Measurements from ENCODE around the gene MFAP3. TPM values are rescaled to one million over a fixed set of nuclear protein-coding genes. Genes with fewer than 3 reads are reported as not detected.

The MFAP3 gene
- total RNA-seq, 1 experiment from 2014 or later: 48.8 TPM

DNA sequence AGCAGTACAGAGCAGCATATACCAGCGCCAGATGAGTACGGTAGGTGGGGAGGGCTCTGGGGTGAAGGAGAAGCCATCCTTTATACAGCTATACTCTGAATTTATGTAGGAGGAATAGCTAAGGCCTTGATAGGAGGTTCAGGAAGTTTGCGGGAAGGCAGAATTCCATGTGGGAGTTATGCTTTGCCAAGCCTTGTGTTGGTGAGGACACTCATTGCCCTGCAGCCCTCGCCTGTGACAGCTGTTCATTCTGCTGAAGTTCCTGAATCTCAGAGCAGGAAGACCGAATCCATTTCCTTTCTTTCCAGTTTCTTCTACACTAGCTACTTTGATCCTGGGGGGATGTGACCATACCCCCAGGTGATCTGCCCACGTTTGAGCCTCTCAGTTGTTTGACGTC, 7.7 kb downstream of the MFAP3 start:
- no peak overlapping the region for H3K27ac Mint-ChIP-seq (ENCODE audit: low read depth, unreplicated experiment)
- no TSS peak for BruUV-seq (replicated peaks)
- H3K4me3 Mint-ChIP-seq (ENCODE audit: unreplicated experiment): no peak overlapping the region
- TF ChIP-seq, protein P1, sequence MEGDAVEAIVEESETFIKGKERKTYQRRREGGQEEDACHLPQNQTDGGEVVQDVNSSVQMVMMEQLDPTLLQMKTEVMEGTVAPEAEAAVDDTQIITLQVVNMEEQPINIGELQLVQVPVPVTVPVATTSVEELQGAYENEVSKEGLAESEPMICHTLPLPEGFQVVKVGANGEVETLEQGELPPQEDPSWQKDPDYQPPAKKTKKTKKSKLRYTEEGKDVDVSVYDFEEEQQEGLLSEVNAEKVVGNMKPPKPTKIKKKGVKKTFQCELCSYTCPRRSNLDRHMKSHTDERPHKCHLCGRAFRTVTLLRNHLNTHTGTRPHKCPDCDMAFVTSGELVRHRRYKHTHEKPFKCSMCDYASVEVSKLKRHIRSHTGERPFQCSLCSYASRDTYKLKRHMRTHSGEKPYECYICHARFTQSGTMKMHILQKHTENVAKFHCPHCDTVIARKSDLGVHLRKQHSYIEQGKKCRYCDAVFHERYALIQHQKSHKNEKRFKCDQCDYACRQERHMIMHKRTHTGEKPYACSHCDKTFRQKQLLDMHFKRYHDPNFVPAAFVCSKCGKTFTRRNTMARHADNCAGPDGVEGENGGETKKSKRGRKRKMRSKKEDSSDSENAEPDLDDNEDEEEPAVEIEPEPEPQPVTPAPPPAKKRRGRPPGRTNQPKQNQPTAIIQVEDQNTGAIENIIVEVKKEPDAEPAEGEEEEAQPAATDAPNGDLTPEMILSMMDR (IDR thresholded peaks at IDR 0.05; ENCODE audit: unreplicated experiment): no peak
- POLR2A ChIA-PET: interaction anchor here (4.5 kb wide), 1 partner anchor 8 kb away, joined by 34 read pairs; the partner anchor contains the start of genes FAM114A2 and MFAP3
- H3K4me1 Mint-ChIP-seq (ENCODE audit: insufficient read depth, unreplicated experiment): peaks cover 26% of the 10 kb centered on the region
- intact Hi-C loops (cut with micrococcal nuclease): no loop called here
- CTCF ChIA-PET: interaction anchor here (0.6 to 2.4 kb wide), 3 partner anchors 26 to 494 kb away, joined by 4 to 9 read pairs (median 6); no protein-coding TSS in a partner anchor
- H3K36me3 Mint-ChIP-seq (ENCODE audit: insufficient read depth, unreplicated experiment): peaks cover 46% of the 10 kb centered on the region
- DNase-seq (ENCODE audit: unreplicated experiment): no peak
- no peaks in the 10 kb centered on the region for H3K9me3 Mint-ChIP-seq (ENCODE audit: unreplicated experiment)
- H3K27me3 Mint-ChIP-seq (ENCODE audit: insufficient read depth, unreplicated experiment): no peaks in the 10 kb centered on the region

DNA sequence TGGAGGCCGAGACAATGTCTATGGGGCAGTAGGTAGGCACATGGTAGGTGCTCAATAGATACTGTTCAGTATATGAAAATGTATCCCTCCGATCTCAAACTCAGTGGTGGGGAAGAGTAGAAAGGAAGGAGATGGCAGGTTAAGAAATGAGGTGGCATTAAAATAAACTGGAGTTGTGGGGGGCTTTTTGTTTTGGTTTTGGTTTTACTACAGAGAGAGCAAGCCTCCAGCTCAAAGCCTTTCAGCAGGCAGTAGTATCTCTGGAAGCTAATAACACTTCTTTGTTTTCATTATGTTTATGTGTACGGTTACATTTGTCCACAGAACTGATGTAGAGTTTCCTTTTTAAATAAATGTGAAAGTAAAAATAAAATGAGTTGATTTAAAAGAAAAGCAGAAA, 8.6 kb downstream of the MFAP3 start:
- H3K27me3 Mint-ChIP-seq (ENCODE audit: insufficient read depth, unreplicated experiment): no peaks in the 10 kb centered on the region
- H3K36me3 Mint-ChIP-seq (ENCODE audit: insufficient read depth, unreplicated experiment): peaks cover 54% of the 10 kb centered on the region
- POLR2A ChIA-PET: interaction anchor here (4.5 kb wide), 1 partner anchor 8 kb away, joined by 34 read pairs; the partner anchor contains the start of genes FAM114A2 and MFAP3
- peaks cover 17% of the 10 kb centered on the region for H3K4me1 Mint-ChIP-seq (ENCODE audit: insufficient read depth, unreplicated experiment)
- no TSS peak for BruUV-seq (replicated peaks)
- H3K4me3 Mint-ChIP-seq (ENCODE audit: unreplicated experiment): no peak overlapping the region
- TF ChIP-seq, protein P1 (IDR thresholded peaks at IDR 0.05; ENCODE audit: unreplicated experiment): no peak
- CTCF ChIA-PET: interaction anchor here (0.5 to 9.3 kb wide), 5 partner anchors 25 to 560 kb away, joined by 4 to 53 read pairs (median 4); no protein-coding TSS in a partner anchor
- no peak overlapping the region for H3K27ac Mint-ChIP-seq (ENCODE audit: low read depth, unreplicated experiment)
- DNase-seq (ENCODE audit: unreplicated experiment): no peak
- no peaks in the 10 kb centered on the region for H3K9me3 Mint-ChIP-seq (ENCODE audit: unreplicated experiment)
- intact Hi-C loops (cut with micrococcal nuclease): no loop called here

DNA sequence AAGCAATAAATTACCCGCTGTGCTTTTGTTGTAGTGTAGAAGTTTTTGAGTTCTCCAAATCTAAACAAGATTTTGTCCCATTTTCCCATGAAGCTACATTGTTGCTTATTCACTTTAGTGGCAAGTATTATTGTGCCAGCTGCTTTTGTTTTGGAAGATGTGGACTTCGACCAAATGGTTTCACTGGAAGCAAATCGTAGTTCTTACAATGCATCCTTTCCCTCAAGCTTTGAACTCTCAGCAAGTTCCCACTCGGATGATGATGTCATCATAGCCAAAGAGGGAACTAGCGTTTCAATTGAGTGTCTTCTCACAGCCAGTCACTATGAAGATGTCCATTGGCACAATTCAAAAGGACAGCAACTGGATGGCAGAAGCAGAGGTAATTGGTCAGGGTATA, 10.9 kb downstream of the MFAP3 start:
- Mint-ChIP-seq H3K9me3 (ENCODE audit: unreplicated experiment) (no peaks in the 10 kb centered on the region), H3K27me3 (ENCODE audit: insufficient read depth, unreplicated experiment) (no peaks in the 10 kb centered on the region), H3K36me3 (ENCODE audit: insufficient read depth, unreplicated experiment) (peaks cover 76% of the 10 kb centered on the region), H3K4me1 (ENCODE audit: insufficient read depth, unreplicated experiment) (peaks cover 11% of the 10 kb centered on the region), H3K27ac (ENCODE audit: low read depth, unreplicated experiment) (no peak overlapping the region), H3K4me3 (ENCODE audit: unreplicated experiment) (no peak overlapping the region)
- DNase-seq (ENCODE audit: unreplicated experiment): no peak
- TF ChIP-seq, protein P1 (IDR thresholded peaks at IDR 0.05; ENCODE audit: unreplicated experiment): no peak
- CTCF ChIA-PET: interaction anchor here (0.6 to 9.3 kb wide), 3 partner anchors 8 to 388 kb away, joined by 3 to 53 read pairs (median 3); no protein-coding TSS in a partner anchor
- TSS peak; percentile 7 for BruUV-seq (replicated peaks)
- intact Hi-C loops (cut with micrococcal nuclease): no loop called here
- POLR2A ChIA-PET: interaction anchor here (1.8 to 4.5 kb wide), 2 partner anchors 9 to 11 kb away, joined by 4 to 34 read pairs; partner anchors contain the start of genes FAM114A2 and MFAP3

DNA sequence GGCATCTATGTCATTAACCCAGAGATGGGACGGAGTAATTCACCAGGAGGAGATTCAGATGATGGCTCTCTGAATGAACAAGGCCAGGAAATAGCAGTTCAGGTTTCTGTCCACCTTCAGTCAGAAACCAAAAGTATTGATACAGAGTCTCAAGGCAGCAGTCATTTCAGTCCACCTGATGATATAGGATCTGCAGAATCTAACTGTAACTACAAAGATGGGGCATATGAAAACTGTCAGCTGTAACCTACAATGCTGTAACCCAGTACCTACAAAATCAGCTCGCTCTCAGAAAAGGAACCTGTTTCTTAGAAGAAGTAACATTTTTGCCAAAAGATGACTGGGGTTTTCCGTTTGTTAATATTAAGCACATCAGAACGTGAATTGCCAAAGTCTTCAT, 14.7 kb downstream of the MFAP3 start:
- TF ChIP-seq, protein P1 (IDR thresholded peaks at IDR 0.05; ENCODE audit: unreplicated experiment): no peak
- H3K9me3 Mint-ChIP-seq (ENCODE audit: unreplicated experiment): no peaks in the 10 kb centered on the region
- H3K4me1 Mint-ChIP-seq (ENCODE audit: insufficient read depth, unreplicated experiment): peaks cover 7% of the 10 kb centered on the region
- H3K36me3 Mint-ChIP-seq (ENCODE audit: insufficient read depth, unreplicated experiment): peaks cover 65% of the 10 kb centered on the region
- no peak overlapping the region for H3K4me3 Mint-ChIP-seq (ENCODE audit: unreplicated experiment)
- intact Hi-C loops (cut with micrococcal nuclease): no loop called here
- H3K27ac Mint-ChIP-seq (ENCODE audit: low read depth, unreplicated experiment): no peak overlapping the region
- ChIA-PET POLR2A (interaction anchor here (1.5 to 2.2 kb wide), 3 partner anchors 10 to 15 kb away, joined by 4 to 8 read pairs (median 4); partner anchors contain the start of genes FAM114A2 and MFAP3), CTCF (interaction anchor here (1.2 to 9.3 kb wide), 4 partner anchors 9 to 468 kb away, joined by 3 to 53 read pairs (median 6); no protein-coding TSS in a partner anchor)
- H3K27me3 Mint-ChIP-seq (ENCODE audit: insufficient read depth, unreplicated experiment): no peaks in the 10 kb centered on the region
- TSS peak; percentile 1 for BruUV-seq (replicated peaks)
- no peak for DNase-seq (ENCODE audit: unreplicated experiment)

Data from MCF 10A (cell line).